ENCODE results near the gene NTM. TPM values are rescaled to one million over a fixed set of nuclear protein-coding genes. Genes with fewer than 3 reads are reported as not detected.
A peak's percentile ranks its signal among the peaks of the same experiment; 100 is the strongest.

Gene NTM
- total RNA-seq, 2 donors from 2014 or later: 1.7 to 3.6 TPM

DNA sequence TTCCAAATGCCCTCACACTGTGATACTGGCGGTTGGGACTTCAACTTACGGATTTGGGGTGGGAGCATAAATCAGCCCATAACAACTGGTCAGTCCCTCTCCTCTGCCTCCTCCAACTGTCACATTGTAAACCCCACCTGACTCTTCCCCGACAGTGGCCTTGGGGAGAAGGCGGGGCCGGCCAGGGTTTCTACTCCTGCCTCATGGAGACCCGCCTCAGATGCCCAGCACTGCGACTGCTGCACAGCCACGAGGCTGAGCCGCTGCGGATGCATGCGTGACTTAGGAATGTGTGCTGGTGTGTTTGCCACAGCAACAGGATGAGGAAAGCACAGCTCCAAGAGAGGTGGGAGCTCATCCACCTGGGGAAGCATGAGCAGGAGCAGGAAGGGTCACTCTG lies 914.2 kb downstream of the NTM start:
- no peak overlapping the region for H3K27ac ChIP-seq (ENCODE audit: low read depth, low read length)
- H3K4me3 ChIP-seq (ENCODE audit: low read length): no peak overlapping the region
- no peak overlapping the region for H3K4me3 Mint-ChIP-seq
- H3K27me3 Mint-ChIP-seq (ENCODE audit: insufficient read depth): peaks cover 34% of the 10 kb centered on the region
- TF ChIP-seq CTCF (conservative IDR thresholded peaks at IDR 0.05): no peak
- H3K36me3 ChIP-seq (ENCODE audit: control insufficient read depth, insufficient read depth, low read length): no peaks in the 10 kb centered on the region
- H3K36me3 Mint-ChIP-seq (ENCODE audit: low read depth): no peaks in the 10 kb centered on the region
- H3K9ac ChIP-seq (ENCODE audit: extremely low read depth, low read length, poor library complexity, severe bottlenecking): no peak overlapping the region
- no peak overlapping the region for H3K27ac Mint-ChIP-seq
- H3K9me3 ChIP-seq (ENCODE audit: control insufficient read depth, low read length): no peaks in the 10 kb centered on the region
- H3K9me3 Mint-ChIP-seq: no peaks in the 10 kb centered on the region
- H3K4me1 Mint-ChIP-seq: no peaks in the 10 kb centered on the region
- no peaks in the 10 kb centered on the region for H3K4me1 ChIP-seq (ENCODE audit: control insufficient read depth, insufficient read depth, low read length)
- no peak for DNase-seq
- H3K27me3 ChIP-seq (ENCODE audit: control insufficient read depth, insufficient read depth, low read length, poor library complexity, severe bottlenecking): peaks cover 57% of the 10 kb centered on the region
- WGBS, 2 experiments (ENCODE audit: insufficient coverage in 1 of 2, insufficient read length in 1 of 2): 93 to 97% methylated on average over 10 to 11 of the region's 11 CpGs

GRCh38 chr11:132285631-132286030 lies 915.2 kb downstream of the NTM start:
- no peaks in the 10 kb centered on the region for H3K9me3 Mint-ChIP-seq
- H3K4me1 Mint-ChIP-seq: no peaks in the 10 kb centered on the region
- TF ChIP-seq CTCF (conservative IDR thresholded peaks at IDR 0.05): no peak
- Histone ChIP-seq H3K27me3 (ENCODE audit: control insufficient read depth, insufficient read depth, low read length, poor library complexity, severe bottlenecking) (peaks cover 67% of the 10 kb centered on the region), H3K4me3 (ENCODE audit: low read length) (no peak overlapping the region), H3K27ac (ENCODE audit: low read depth, low read length) (no peak overlapping the region), H3K36me3 (ENCODE audit: control insufficient read depth, insufficient read depth, low read length) (no peaks in the 10 kb centered on the region), H3K9ac (ENCODE audit: extremely low read depth, low read length, poor library complexity, severe bottlenecking) (no peak overlapping the region), H3K9me3 (ENCODE audit: control insufficient read depth, low read length) (no peaks in the 10 kb centered on the region), H3K4me1 (ENCODE audit: control insufficient read depth, insufficient read depth, low read length) (no peaks in the 10 kb centered on the region)
- DNase-seq: no peak
- no peak overlapping the region for H3K27ac Mint-ChIP-seq
- H3K27me3 Mint-ChIP-seq (ENCODE audit: insufficient read depth): peaks cover 38% of the 10 kb centered on the region
- no peak overlapping the region for H3K4me3 Mint-ChIP-seq
- 90 to 93% methylated on average over 4 of the region's 4 CpGs for WGBS, 2 experiments (ENCODE audit: insufficient coverage in 1 of 2, insufficient read length in 1 of 2)
- no peaks in the 10 kb centered on the region for H3K36me3 Mint-ChIP-seq (ENCODE audit: low read depth)

GRCh38 chr11:132286106-132286505 lies 915.7 kb downstream of the NTM start:
- H3K4me1 Mint-ChIP-seq: no peaks in the 10 kb centered on the region
- Histone ChIP-seq H3K27me3 (ENCODE audit: control insufficient read depth, insufficient read depth, low read length, poor library complexity, severe bottlenecking) (peaks cover 71% of the 10 kb centered on the region), H3K9me3 (ENCODE audit: control insufficient read depth, low read length) (no peaks in the 10 kb centered on the region), H3K36me3 (ENCODE audit: control insufficient read depth, insufficient read depth, low read length) (no peaks in the 10 kb centered on the region), H3K4me3 (ENCODE audit: low read length) (no peak overlapping the region), H3K27ac (ENCODE audit: low read depth, low read length) (peak overlapping the region; percentile 63), H3K9ac (ENCODE audit: extremely low read depth, low read length, poor library complexity, severe bottlenecking) (no peak overlapping the region), H3K4me1 (ENCODE audit: control insufficient read depth, insufficient read depth, low read length) (no peaks in the 10 kb centered on the region)
- no peaks in the 10 kb centered on the region for H3K36me3 Mint-ChIP-seq (ENCODE audit: low read depth)
- H3K27ac Mint-ChIP-seq: no peak overlapping the region
- WGBS, 2 experiments (ENCODE audit: insufficient coverage in 1 of 2, insufficient read length in 1 of 2): 97 to 100% methylated on average over 2 to 3 of the region's 3 CpGs
- no peak for TF ChIP-seq CTCF (conservative IDR thresholded peaks at IDR 0.05)
- peaks cover 40% of the 10 kb centered on the region for H3K27me3 Mint-ChIP-seq (ENCODE audit: insufficient read depth)
- no peak overlapping the region for H3K4me3 Mint-ChIP-seq
- DNase-seq: no peak
- H3K9me3 Mint-ChIP-seq: no peaks in the 10 kb centered on the region
